ENCODE measurements around the gene IGHMBP2. TPM values are rescaled to one million over a fixed set of nuclear protein-coding genes. Genes with fewer than 3 reads are reported as not detected.

The IGHMBP2 gene
- total RNA-seq, 3 donors from 2014 or later, result 9.8 to 18.4 (median 13.6) TPM

DNA sequence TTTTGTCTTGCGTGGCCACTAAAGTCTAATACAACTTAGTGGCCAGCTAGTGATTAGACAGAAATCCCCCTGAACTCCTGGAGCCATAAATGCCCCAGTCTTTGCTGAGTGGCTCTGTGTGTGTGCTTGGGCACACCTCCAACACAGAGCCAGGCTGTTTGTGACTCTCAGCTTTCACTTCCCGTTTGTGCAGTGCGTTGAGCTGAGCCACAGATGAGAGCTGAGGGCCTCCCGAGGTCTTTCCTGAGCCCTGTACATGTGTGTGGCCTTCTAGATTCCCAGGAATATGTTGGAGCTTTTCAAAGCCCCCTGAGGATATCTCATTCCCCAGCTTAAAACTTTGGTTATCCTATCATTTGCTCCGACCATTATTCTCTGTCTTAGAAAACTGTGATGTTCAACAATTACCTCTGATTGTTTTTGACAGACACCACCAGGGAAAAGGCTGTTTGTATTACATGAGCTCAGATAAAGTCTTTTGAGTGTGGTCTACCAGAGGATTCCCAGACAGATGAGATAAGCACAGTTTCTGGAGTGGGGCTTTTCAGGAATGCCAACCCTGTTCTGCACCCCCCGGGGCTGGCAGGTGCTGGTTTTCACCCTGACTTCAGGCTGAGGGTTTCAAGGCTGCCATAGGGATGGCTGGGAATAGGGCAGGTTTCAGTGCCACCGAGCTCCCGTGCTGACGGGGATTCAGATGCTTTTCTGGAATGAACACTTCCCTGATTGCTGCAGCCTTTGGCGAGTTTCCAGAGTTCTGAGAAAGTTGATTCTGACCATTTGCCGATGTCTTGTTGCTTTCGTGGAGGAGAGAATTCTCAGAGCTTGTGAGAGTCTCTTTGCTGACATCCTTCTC lies 23.8 kb downstream of the IGHMBP2 start:
- Histone ChIP-seq H3K9me3 (peaks cover 14 to 17% of the 10 kb centered on the region in 2 donors), H3K36me3 (no peaks in the 10 kb centered on the region), H3K4me3 (no peak overlapping the region), H3K27ac (no peak overlapping the region), H3K27me3 (no peaks in the 10 kb centered on the region), H3K4me1 (no peaks in the 10 kb centered on the region)
- DNase-seq (ENCODE audit: low spot score in 2 of 2), result no peak
- no peak for TF ChIP-seq POLR2AphosphoS5 (IDR thresholded peaks at IDR 0.05)
- TF ChIP-seq, protein P1, sequence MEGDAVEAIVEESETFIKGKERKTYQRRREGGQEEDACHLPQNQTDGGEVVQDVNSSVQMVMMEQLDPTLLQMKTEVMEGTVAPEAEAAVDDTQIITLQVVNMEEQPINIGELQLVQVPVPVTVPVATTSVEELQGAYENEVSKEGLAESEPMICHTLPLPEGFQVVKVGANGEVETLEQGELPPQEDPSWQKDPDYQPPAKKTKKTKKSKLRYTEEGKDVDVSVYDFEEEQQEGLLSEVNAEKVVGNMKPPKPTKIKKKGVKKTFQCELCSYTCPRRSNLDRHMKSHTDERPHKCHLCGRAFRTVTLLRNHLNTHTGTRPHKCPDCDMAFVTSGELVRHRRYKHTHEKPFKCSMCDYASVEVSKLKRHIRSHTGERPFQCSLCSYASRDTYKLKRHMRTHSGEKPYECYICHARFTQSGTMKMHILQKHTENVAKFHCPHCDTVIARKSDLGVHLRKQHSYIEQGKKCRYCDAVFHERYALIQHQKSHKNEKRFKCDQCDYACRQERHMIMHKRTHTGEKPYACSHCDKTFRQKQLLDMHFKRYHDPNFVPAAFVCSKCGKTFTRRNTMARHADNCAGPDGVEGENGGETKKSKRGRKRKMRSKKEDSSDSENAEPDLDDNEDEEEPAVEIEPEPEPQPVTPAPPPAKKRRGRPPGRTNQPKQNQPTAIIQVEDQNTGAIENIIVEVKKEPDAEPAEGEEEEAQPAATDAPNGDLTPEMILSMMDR (IDR thresholded peaks at IDR 0.05), result no peak
- no peak for TF ChIP-seq POLR2A (IDR thresholded peaks at IDR 0.05)
- intact Hi-C loops (cut with DNase I; ENCODE audit: low total_unique reads), result no loop called here

DNA sequence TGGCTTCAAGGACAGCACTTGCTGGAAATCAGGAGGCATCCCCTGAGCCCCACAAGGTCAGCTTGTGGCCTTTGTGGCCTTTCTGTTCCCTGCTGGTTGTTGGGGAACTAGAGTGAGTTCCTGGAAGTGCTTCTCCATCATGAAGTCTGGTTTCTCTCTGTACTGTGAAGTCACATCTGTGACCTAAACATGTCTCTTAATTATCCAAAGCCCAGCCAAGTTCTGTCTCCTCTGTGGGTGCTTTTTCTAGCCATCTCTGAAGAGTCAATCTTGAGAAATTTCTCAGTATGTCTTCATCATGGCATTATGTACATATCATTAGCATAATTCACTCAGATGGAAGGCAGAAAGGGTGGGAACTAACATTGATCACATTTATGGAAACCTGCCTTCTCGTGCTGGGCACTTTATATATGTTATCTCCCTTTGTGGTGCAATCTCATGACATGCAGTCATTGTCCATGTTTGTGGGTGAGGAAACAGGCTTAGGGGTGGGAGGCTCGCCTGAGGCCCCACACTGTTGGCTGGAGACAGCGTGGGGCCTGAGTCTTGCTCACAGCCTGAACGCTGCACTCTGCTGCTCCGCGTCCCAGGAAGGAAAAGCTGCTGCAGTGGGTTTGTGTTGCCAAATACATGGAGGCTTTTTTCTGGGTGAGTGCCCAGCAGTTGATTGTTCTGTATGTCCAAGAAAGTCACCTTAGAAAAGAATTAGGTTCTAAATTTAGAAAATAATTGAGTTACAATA lies 24.6 kb downstream of the IGHMBP2 start:
- no peak for DNase-seq (ENCODE audit: low spot score in 2 of 2)
- Histone ChIP-seq H3K27ac (no peak overlapping the region), H3K27me3 (no peaks in the 10 kb centered on the region), H3K4me3 (no peak overlapping the region), H3K4me1 (no peaks in the 10 kb centered on the region), H3K9me3 (peaks cover 14 to 17% of the 10 kb centered on the region in 2 donors), H3K36me3 (no peaks in the 10 kb centered on the region)
- TF ChIP-seq, protein P1 (IDR thresholded peaks at IDR 0.05), result no peak
- TF ChIP-seq POLR2AphosphoS5 (IDR thresholded peaks at IDR 0.05) (no peak), POLR2A (IDR thresholded peaks at IDR 0.05) (no peak)
- intact Hi-C loops (cut with DNase I; ENCODE audit: low total_unique reads), result no loop called here

DNA sequence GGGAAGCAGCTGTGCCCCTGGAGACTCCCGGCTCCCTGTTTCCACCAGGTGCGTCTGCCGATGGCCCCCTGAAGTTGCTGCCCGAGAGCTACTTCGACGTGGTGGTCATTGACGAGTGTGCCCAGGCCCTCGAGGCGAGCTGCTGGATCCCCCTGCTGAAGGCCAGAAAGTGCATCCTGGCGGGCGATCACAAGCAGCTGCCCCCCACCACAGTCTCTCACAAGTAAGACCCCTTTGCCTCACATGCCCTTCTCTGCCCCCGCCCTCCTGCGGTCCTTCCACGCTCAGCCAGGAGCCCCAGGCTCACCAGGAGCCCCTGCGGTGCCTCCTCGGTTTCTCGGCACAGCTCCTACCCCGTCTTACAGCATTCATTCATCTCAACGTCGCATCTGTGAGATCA lies 25.4 kb downstream of the IGHMBP2 start:
- no peaks in the 10 kb centered on the region for H3K36me3 ChIP-seq

DNA sequence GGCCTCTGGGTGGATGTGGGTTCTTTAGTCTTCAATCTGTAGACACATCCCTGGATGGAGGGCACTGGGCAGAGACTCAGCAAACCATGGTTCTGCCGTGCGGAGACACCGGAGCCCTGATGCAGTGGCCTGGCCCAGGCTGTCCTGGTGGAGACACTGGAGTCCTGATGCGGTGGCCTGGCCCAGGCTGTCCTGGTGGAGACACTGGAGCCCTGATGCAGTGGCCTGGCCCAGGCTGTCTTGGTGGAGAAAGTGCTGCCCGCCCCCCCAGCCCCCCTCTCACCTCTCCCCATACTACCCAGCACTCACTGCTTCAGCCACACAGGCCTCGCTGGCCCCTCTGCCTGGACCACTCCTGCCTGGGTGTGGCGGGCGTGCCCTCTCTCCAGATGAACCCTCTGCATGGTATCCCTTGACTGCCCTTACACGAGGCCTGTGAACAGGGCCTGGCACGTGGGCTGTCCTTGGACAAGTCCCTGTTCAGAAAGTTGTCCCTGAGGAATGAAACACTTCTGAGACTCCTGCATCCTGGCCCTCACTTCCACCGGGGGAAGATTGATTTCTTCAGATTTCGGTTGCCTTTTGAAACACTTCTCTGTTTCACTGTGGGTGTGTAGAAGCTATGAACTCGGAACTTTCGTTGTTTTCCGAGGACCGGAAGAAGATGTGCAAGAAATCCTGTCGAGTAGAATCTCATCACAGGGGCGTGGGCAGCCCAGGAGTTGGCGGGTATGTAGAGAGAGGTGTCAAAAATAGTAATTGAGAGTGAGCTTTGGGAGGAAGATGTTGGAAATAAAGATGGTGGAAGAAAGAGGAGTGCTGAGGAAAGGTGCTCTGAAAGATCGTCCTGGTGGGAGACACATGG lies 26.2 kb downstream of the IGHMBP2 start:
- no peaks in the 10 kb centered on the region for H3K4me1 ChIP-seq
- H3K27ac ChIP-seq, result no peak overlapping the region
- DNase-seq (ENCODE audit: low spot score in 2 of 2), result no peak
- TF ChIP-seq POLR2AphosphoS5 (IDR thresholded peaks at IDR 0.05), result no peak
- TF ChIP-seq, protein P1 (IDR thresholded peaks at IDR 0.05), result no peak
- no peak for TF ChIP-seq POLR2A (IDR thresholded peaks at IDR 0.05)
- H3K4me3 ChIP-seq, result no peak overlapping the region
- H3K27me3 ChIP-seq, result no peaks in the 10 kb centered on the region
- no peaks in the 10 kb centered on the region for H3K36me3 ChIP-seq
- intact Hi-C loops (cut with DNase I; ENCODE audit: low total_unique reads), result no loop called here
- peaks cover 14 to 15% of the 10 kb centered on the region in 2 donors for H3K9me3 ChIP-seq

More for the DNA sequence above, 25.4 kb downstream of the IGHMBP2 start:
- Histone ChIP-seq H3K4me3 (no peak overlapping the region), H3K27me3 (no peaks in the 10 kb centered on the region), H3K4me1 (no peaks in the 10 kb centered on the region), H3K27ac (no peak overlapping the region), H3K9me3 (peaks cover 14 to 17% of the 10 kb centered on the region in 2 donors)
- no peak for DNase-seq (ENCODE audit: low spot score in 2 of 2)
- TF ChIP-seq POLR2AphosphoS5 (IDR thresholded peaks at IDR 0.05) (no peak), POLR2A (IDR thresholded peaks at IDR 0.05) (no peak)
- TF ChIP-seq, protein P1 (IDR thresholded peaks at IDR 0.05), result no peak
- intact Hi-C loops (cut with DNase I; ENCODE audit: low total_unique reads), result no loop called here
